ENCODE measurements around the gene ZBTB20.

The ZBTB20 gene

DNA sequence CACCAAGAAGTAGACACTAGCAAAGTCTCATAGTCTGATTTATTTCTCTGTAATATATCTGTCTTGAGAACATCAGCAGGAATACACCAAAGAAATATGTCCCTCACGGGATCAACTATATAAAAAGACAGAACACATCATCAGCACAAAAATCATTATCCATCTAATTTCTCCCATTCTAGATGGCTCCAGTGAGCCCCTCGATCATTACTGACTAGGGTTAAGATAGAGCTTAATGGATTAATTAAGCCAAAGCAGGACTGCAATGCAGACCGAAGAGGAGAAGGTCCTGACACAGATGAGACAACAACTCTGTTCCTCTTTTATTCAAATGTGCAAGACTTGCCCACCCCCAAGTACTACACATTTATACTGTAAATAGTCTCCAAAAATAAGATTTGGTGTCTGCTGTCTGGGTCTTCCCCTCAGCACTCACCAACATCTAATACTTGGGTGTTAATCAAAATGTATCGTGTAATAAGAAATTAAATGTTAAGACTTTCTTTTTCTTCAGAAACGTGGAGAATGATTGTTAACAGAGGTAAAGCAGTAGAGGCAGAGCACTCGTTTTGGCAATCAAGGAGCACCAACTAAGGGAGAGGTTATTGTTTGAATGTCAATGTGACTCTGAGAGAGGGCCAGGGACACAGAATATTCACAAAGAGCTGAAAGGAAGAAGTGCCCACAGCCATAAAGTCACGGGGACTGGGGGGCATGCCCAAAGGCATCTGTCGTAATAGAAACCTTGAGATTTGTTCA is 719.6 kb downstream of the ZBTB20 start:
- DNase-seq = no peak

- no peak for DNase-seq
Measured at GRCh38 chr3:114424337-114424736, 722.8 kb downstream of the ZBTB20 start.

GRCh38 chr3:114421204-114421603 is 725.9 kb downstream of the ZBTB20 start:
- DNase-seq = no peak

DNA sequence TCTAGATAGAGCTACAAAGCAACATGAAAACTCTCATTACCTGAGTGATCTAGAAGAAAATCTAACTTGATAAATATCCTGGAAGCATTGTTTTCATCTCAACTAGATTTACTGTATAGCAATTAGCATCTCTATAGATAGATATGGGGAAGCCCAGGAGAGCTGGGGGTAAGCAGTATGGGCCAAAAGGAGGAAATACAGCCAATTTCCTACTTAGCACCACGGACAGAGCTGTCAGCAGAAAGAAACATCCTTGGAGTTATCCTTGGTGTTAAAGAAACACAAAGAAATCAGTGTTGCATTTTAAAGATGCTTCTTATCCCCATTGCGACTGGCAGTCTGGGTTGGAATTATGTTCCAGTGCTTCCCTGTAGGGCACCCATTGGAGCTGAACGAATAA is 727.0 kb downstream of the ZBTB20 start:
- peak; percentile 13 for DNase-seq

DNA sequence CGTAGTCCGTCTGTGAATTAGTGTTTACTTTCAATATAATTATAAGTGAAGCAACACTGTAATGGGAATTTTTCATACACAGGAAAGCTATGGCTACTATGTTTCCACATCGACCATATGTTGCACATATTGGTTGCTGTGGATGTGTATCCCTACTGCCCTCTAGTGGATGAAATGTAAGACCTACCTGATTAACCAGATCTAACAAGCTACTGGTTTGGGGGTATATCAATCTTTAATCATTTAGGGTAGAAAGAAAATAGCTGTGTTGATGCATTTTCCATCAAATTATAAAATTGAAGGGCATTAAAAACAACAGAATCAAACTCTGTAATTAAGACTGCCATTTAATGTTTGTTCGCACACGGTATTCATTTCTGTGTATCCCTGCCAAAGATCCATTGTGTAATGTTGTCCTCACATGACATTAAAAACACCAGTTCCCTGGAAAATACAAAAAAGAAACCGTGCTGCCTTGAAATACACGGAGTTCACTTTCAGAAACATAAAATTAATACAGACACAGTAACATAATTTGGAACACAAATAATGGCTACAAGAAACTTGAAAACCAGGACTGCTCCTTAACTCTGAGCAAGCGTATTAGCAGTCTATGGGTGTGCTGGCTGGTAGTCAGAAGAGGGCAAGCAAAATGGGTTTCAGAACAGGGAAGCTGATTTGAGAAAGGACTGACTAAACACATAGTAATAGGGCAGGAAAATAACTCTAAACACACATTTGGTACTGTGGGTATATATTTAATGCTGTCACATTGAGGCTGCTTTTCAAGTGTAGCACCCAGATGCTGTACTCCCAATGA is 728.2 kb downstream of the ZBTB20 start:
- peak; percentile 84 for DNase-seq

- no peak for DNase-seq
Measured at GRCh38 chr3:114418107-114418506, 729.0 kb downstream of the ZBTB20 start.

GRCh38 chr3:114417675-114418074 is 729.4 kb downstream of the ZBTB20 start:
- no peak for DNase-seq

GRCh38 chr3:114417265-114417664 is 729.8 kb downstream of the ZBTB20 start:
- no peak for DNase-seq

- DNase-seq = no peak
Measured at GRCh38 chr3:114411811-114412803, 735.0 kb downstream of the ZBTB20 start.

GRCh38 chr3:114411190-114411668 is 735.9 kb downstream of the ZBTB20 start:
- DNase-seq = no peak

- DNase-seq = no peak
Measured at GRCh38 chr3:114408736-114409670, 738.1 kb downstream of the ZBTB20 start.

GRCh38 chr3:114406922-114407321 is 740.2 kb downstream of the ZBTB20 start:
- no peak for DNase-seq

DNA sequence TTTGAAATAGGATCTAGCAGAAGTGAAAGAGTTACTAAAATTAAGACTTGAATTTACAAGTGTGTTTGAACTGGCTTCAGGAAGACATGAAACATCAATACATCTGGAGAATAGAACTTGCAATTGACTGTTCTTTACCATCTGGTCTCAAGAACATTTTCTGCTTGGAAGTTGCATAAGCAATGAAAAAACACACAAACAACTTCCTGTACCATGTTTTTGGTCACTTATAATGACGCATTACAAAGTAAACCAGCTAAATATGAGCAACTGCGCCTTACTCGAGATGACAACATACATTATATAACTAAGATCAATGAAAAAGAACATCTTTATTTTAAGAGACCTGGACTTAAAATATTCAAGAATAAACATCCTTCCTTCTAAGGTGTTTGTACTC is 740.8 kb downstream of the ZBTB20 start:
- no peak for DNase-seq

DNA sequence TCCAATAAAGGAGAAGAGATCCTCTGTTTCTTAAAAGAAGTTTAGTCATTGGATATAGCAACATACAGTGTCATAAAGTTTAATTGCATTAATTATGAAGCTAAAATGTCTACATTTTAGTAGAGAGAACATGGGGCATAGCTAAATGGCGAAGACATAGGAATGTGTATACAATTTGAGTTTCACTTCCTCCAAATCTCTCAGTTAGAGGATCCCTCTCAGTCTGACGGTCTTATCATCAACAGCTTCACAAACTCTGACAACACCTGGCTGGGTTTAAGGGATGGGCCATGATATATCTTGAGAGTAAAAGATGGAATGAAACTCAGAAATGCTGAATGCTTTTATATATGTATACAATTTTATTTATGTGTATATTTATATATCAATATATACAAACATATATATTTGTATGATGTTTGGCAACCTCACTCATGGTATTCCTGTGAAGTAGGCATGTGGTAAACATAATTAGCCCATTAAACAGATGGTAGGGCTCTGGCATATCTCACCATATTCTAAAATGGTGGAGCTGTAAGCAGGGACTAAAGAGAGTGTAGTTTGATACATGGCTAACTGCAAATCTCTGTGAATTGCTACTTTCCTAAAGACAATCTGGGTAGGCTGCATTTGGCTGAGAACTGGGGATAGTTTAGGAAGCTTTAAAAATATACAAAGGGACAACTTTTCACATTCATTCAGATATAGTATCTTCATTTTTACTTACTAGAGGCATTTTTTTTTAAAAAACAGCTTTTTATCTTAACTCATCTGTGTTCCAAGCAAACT is 741.7 kb downstream of the ZBTB20 start:
- DNase-seq = no peak

- no peak for DNase-seq
Measured at GRCh38 chr3:114404590-114404989, 742.5 kb downstream of the ZBTB20 start.

DNA sequence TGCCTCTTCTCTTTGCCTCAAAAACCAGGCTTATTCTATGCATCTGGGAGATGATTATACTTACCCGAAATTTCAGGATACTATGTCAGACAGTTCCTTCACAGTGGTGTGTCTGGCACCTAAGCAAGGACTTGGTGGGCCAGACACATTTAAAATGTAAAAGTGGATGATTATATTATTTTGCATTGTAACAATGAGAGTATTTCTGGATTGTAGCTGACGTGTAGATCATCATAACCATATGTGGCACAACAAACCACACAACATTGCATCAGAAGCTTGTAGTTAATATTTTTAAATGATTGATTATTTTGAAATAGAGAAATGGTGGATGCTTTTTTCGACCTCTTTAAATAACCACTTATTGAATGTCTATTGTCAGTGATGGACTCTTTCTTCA is 744.2 kb downstream of the ZBTB20 start:
- DNase-seq = no peak

DNA sequence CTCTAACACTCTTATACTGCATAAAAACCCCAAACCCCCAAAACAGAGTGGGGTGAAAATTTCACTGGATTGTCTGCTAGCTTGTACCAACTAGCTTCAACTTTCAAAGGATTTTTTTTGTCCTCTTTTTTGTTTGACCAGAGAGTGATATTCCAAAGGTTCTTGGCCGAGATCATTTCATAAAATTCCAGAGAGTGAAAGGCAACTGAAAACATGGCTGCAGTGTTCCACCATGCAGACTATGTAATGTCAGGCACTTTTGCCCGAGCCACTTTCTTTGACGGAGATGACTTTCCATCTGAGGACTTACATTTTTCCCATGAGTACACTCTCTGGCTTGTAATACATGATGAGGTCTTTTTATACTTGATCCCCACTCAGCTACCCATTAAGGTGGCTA is 745.7 kb downstream of the ZBTB20 start:
- no peak for DNase-seq

- DNase-seq = no peak
Measured at GRCh38 chr3:114400371-114400770, 746.7 kb downstream of the ZBTB20 start.

- no peak for DNase-seq
Measured at GRCh38 chr3:114394551-114394950, 752.5 kb downstream of the ZBTB20 start.

- DNase-seq = no peak
Measured at GRCh38 chr3:114393367-114394072, 753.6 kb downstream of the ZBTB20 start.
